IMR-90 (cell line): ENCODE results near the gene MRPL21. TPM values are rescaled to one million over a fixed set of nuclear protein-coding genes. Genes with fewer than 3 reads are reported as not detected.

Source experiments
- ATAC-seq: fragments of 200-7000 bp; cut with Tn5 transposase; 2 replicates; pipeline ENCODE4 v1.9.1; 2020; ENCODE audit warnings: low read depth, mild to moderate bottlenecking, moderate library complexity
- BruUV-seq: library from RNA; stranded (reverse); fragments of 400-500 nt; replicated peaks from 2 replicates; lab custom pipeline; 2021; lab: Mats Ljungman, UMichigan
- CTCF ChIA-PET: fragments of 300-600 bp; formaldehyde crosslinking; extraction: SDS; loops from one replicate; lab custom pipeline; 2021; ENCODE audit warnings: antibody characterized with exemption; lab: Yijun Ruan, JAX
- POLR2A ChIA-PET: fragments of 300-600 bp; sonication (Branson Sonifier 250); formaldehyde crosslinking; loops from one replicate; lab custom pipeline; 2022; ENCODE audit warnings: antibody characterized with exemption; ENCODE audit not compliant: unreplicated experiment; lab: Charles Lee
- DNase-seq: peaks from one replicate; pipeline ENCODE4 v3.0.0; 2013
- H2AFZ ChIP-seq: replicated peaks from 2 replicates; pipeline ENCODE3; 2013; ENCODE audit warnings: low read length, mild to moderate bottlenecking; ENCODE audit not compliant: poor library complexity
- H2AK5ac ChIP-seq: 2 replicates; pipeline ENCODE4 v1.6.1; 2013; ENCODE audit warnings: low read depth, low read length, inconsistent platforms
- H2AK9ac ChIP-seq: replicated peaks from 2 replicates; pipeline ENCODE3; 2013; ENCODE audit warnings: mild to moderate bottlenecking, low read depth, low read length, moderate library complexity; ENCODE audit not compliant: poor library complexity
- H2BK120ac ChIP-seq: 2 replicates; pipeline ENCODE4 v1.6.1; 2013; ENCODE audit warnings: low read depth, low read length, inconsistent platforms
- H2BK15ac ChIP-seq: 3 replicates; pipeline ENCODE4 v1.6.1; 2013; ENCODE audit warnings: low read depth, low read length, inconsistent platforms
- H2BK20ac ChIP-seq: 2 replicates; pipeline ENCODE4 v1.6.1; 2013; ENCODE audit warnings: low read depth, mild to moderate bottlenecking, inconsistent platforms, low read length, moderate library complexity
- H2BK5ac ChIP-seq: 2 replicates; pipeline ENCODE4 v1.6.1; 2013; ENCODE audit warnings: mild to moderate bottlenecking, low read depth, low read length, inconsistent platforms; ENCODE audit not compliant: poor library complexity, severe bottlenecking
- H3K14ac ChIP-seq: replicated peaks from 2 replicates; pipeline ENCODE4 v1.6.1; 2013; ENCODE audit warnings: low read depth, low read length, inconsistent platforms
- H3K18ac ChIP-seq: 2 replicates; pipeline ENCODE4 v1.6.1; 2013; ENCODE audit warnings: low read depth, low read length, control low read depth
- H3K23ac ChIP-seq: 2 replicates; pipeline ENCODE4 v1.6.1; 2013; ENCODE audit warnings: low read depth, low read length, inconsistent platforms
- H3K27ac ChIP-seq: 2 replicates; pipeline ENCODE4 v1.5.1; 2013; ENCODE audit warnings: mild to moderate bottlenecking, control low read depth, low read length; ENCODE audit not compliant: insufficient read depth
- H3K27me3 ChIP-seq: 2 replicates; pipeline ENCODE4 v1.6.1; 2013; ENCODE audit warnings: low read length; ENCODE audit not compliant: control insufficient read depth, insufficient read depth
- H3K36me3 ChIP-seq: 2 replicates; pipeline ENCODE4 v1.6.1; 2013; ENCODE audit warnings: low read length, mixed read lengths; ENCODE audit not compliant: control insufficient read depth, insufficient read depth
- H3K4ac ChIP-seq: 2 replicates; pipeline ENCODE4 v1.6.1; 2013; ENCODE audit warnings: low read depth, low read length, inconsistent platforms
- H3K4me1 ChIP-seq: 2 replicates; pipeline ENCODE4 v1.6.1; 2013; ENCODE audit warnings: low read length, mixed read lengths; ENCODE audit not compliant: control insufficient read depth, insufficient read depth
- H3K4me2 ChIP-seq: 2 replicates; pipeline ENCODE4 v1.6.1; 2013; ENCODE audit warnings: low read depth, mild to moderate bottlenecking, control low read depth, low read length, moderate library complexity
- H3K4me3 ChIP-seq: 2 replicates; pipeline ENCODE4 v1.5.1; 2013; ENCODE audit warnings: low read depth, mild to moderate bottlenecking, control low read depth, low read length, moderate library complexity; ENCODE audit not compliant: insufficient read depth
- H3K56ac ChIP-seq: 2 replicates; pipeline ENCODE4 v1.6.1; 2013; ENCODE audit warnings: low read length, inconsistent platforms; ENCODE audit not compliant: insufficient read depth; ENCODE audit errors: extremely low read depth
- H3K79me1 ChIP-seq, 2 experiments: 2 replicates each; pipeline ENCODE4 v1.6.1; 2013; ENCODE audit warnings: low read length in 2 of 2, inconsistent platforms in 1 of 2, low read depth in 1 of 2
- H3K9ac ChIP-seq: 2 replicates; pipeline ENCODE4 v1.6.1; 2013; ENCODE audit warnings: low read depth, low read length, control low read depth
- H3K9me1 ChIP-seq: 2 replicates; pipeline ENCODE4 v1.6.1; 2013; ENCODE audit warnings: low read length, inconsistent platforms; ENCODE audit not compliant: insufficient read depth
- H3K9me3 ChIP-seq: 2 replicates; pipeline ENCODE4 v1.6.1; 2013; ENCODE audit warnings: low read length; ENCODE audit not compliant: control insufficient read depth, insufficient read depth
- H4K20me1 ChIP-seq: 2 replicates; pipeline ENCODE4 v1.6.1; 2013; ENCODE audit warnings: low read length, inconsistent platforms; ENCODE audit not compliant: insufficient read depth
- H4K5ac ChIP-seq: 2 replicates; pipeline ENCODE4 v1.6.1; 2013; ENCODE audit warnings: mild to moderate bottlenecking, low read depth, low read length, control low read depth
- H4K8ac ChIP-seq, 2 experiments: 2 replicates each; pipeline ENCODE4 v1.6.1; 2013; ENCODE audit warnings: low read depth in 2 of 2, low read length in 2 of 2, control low read depth in 1 of 2, inconsistent platforms in 1 of 2
- H4K91ac ChIP-seq: 2 replicates; pipeline ENCODE4 v1.6.1; 2013; ENCODE audit warnings: low read depth, low read length, inconsistent platforms; ENCODE audit not compliant: insufficient read depth
- BHLHE40 ChIP-seq: fragments of 150-350 bp; IDR thresholded peaks from 2 replicates; pipeline ENCODE4 v1.6.1; 2016; ENCODE audit warnings: mild to moderate bottlenecking, low read depth, low read length
- CHD1 ChIP-seq: IDR thresholded peaks from 2 replicates; pipeline ENCODE4 v1.6.1; 2012; ENCODE audit warnings: low read depth, low read length, improper control_type of control experiment
- ELK1 ChIP-seq: fragments of 150-350 bp; IDR thresholded peaks from 2 replicates; pipeline ENCODE4 v1.6.1; 2016; ENCODE audit warnings: low read depth, mild to moderate bottlenecking, low read length, moderate library complexity, borderline replicate concordance
- FOS ChIP-seq: fragments of 150-350 bp; IDR thresholded peaks from 2 replicates; pipeline ENCODE4 v1.6.1; 2016; ENCODE audit warnings: low read depth, low read length
- MAFK ChIP-seq: IDR thresholded peaks from 2 replicates; pipeline ENCODE4 v1.6.1; 2012; ENCODE audit warnings: low read depth, low read length, improper control_type of control experiment
- MAZ ChIP-seq: IDR thresholded peaks from 2 replicates; pipeline ENCODE4 v1.6.1; 2012; ENCODE audit warnings: low read depth, mild to moderate bottlenecking, low read length, improper control_type of control experiment, moderate library complexity, borderline replicate concordance
- MXI1 ChIP-seq: IDR thresholded peaks from 2 replicates; pipeline ENCODE4 v1.6.1; 2012; ENCODE audit warnings: low read depth, mild to moderate bottlenecking, low read length, moderate library complexity, borderline replicate concordance
- RAD21 ChIP-seq: IDR thresholded peaks from 2 replicates; pipeline ENCODE4 v1.6.1; 2012; ENCODE audit warnings: low read length, improper control_type of control experiment
- RCOR1 ChIP-seq: IDR thresholded peaks from 2 replicates; pipeline ENCODE4 v1.6.1; 2012; ENCODE audit warnings: mild to moderate bottlenecking, low read length, improper control_type of control experiment; ENCODE audit not compliant: insufficient replicate concordance
- RFX5 ChIP-seq: IDR thresholded peaks from 2 replicates; pipeline ENCODE4 v1.8.0; 2012; ENCODE audit warnings: low read depth, mild to moderate bottlenecking, low read length, moderate library complexity
- SMC3 ChIP-seq: fragments of 150-350 bp; IDR thresholded peaks from 2 replicates; pipeline ENCODE4 v1.6.1; 2016; ENCODE audit warnings: low read depth, mild to moderate bottlenecking, antibody characterized with exemption, low read length, moderate library complexity
- USF2 ChIP-seq: fragments of 150-350 bp; IDR thresholded peaks from 2 replicates; pipeline ENCODE4 v1.6.1; 2017; ENCODE audit warnings: mild to moderate bottlenecking, antibody characterized with exemption, low read length, low read depth
- WGBS, 2 experiments: methylation state at CpG; one replicate each; pipeline versions ENCODE4 v1.1.5 to v1.1.7; 2013; ENCODE audit warnings: missing lambda C conversion rate in 2 of 2; ENCODE audit not compliant: insufficient read length in 1 of 2; ENCODE audit errors: extremely low coverage in 2 of 2; 5-methylcytosine and 5-hydroxymethylcytosine counted together
- dilution Hi-C: fragments of 300-500 bp; cut with HindIII; formaldehyde crosslinking; loops from one replicate; pipeline ENCODE4 v1.14.3; 2018; ENCODE audit warnings: low sequenced_read_pairs; ENCODE audit not compliant: unreplicated experiment
- in situ Hi-C: fragments of 300-500 bp; cut with MboI; formaldehyde crosslinking; loops from 3 replicates; pipeline ENCODE4 v1.14.3; 2019; ENCODE audit warnings: low sequenced_read_pairs, inconsistent platforms, mixed read lengths
- intact Hi-C: fragments of 100-400 bp; cut with micrococcal nuclease; formaldehyde crosslinking; loops from 2 replicates; pipeline ENCODE4 v1.10.0; 2022
- polyA plus RNA-seq, 3 experiments: library from polyadenylated mRNA; depleted of rRNA; stranded (reverse); fragments of >200 nt; gene quantifications; 2 replicates each; pipeline ENCODE4 v1.2.3, GENCODE V29; 2012; ENCODE audit warnings: low replicate concordance in 1 of 3
- total RNA-seq: library from RNA; depleted of rRNA; stranded (reverse); fragments of >200 nt; gene quantifications from 2 replicates; pipeline ENCODE4 v1.2.3, GENCODE V29; 2012

The MRPL21 gene
- total and polyA plus RNA-seq, 2 of the 4 experiments (the other 2 are of a cell fraction), result 19.2 to 26.3 TPM

- Histone ChIP-seq H3K27ac (no peak overlapping the region), H3K9me3 (no peaks in the 10 kb centered on the region)
- no TSS peak for BruUV-seq
Measured at GRCh38 chr11:68932933-68933577, 29.4 kb upstream of the MRPL21 start.

More at GRCh38 chr11:68932933-68933577, 29.4 kb upstream of the MRPL21 start:
- no peaks in the 10 kb centered on the region for H3K27me3 ChIP-seq
- no peak overlapping the region for H3K4me3 ChIP-seq
- H2BK20ac ChIP-seq, result no peak overlapping the region
- H4K5ac ChIP-seq, result no peak overlapping the region
- ChIA-PET CTCF (no interaction called here), POLR2A (no interaction called here)
- no peak overlapping the region for H4K91ac ChIP-seq
- intact Hi-C loops, result no loop called here
- no peak overlapping the region for H3K4me2 ChIP-seq
- no peak overlapping the region for H3K18ac ChIP-seq
- no peak overlapping the region for H3K9ac ChIP-seq
- in situ Hi-C loops, result loop anchor here (25.0 kb wide), 1 partner anchor 729 kb away; no protein-coding TSS in a partner anchor
- no peaks in the 10 kb centered on the region for H3K4me1 ChIP-seq
- dilution Hi-C loops, result no loop called here
- DNase-seq (no peak), ATAC-seq (no peak)
- no peak overlapping the region for H3K4ac ChIP-seq
- H4K8ac ChIP-seq, result no peak overlapping the region
- no peaks in the 10 kb centered on the region for H4K20me1 ChIP-seq
- H3K79me1 ChIP-seq, result peaks cover under 1 to 2% of the 10 kb centered on the region in 2 experiments; a peak in 2 of 4 replicates
- WGBS, 2 experiments, result 100% methylated on average over 5 of the region's 24 CpGs; no CpG with 5 or more reads in 1 of the 2 experiments
- no peaks in the 10 kb centered on the region; the same call in 1 of the 2 replicates for H3K9me1 ChIP-seq
- H2AFZ ChIP-seq, result no peak overlapping the region
- no peak overlapping the region for H2BK5ac ChIP-seq
- H3K56ac ChIP-seq, result no peak overlapping the region
- peaks cover 73% of the 10 kb centered on the region for H3K36me3 ChIP-seq
- no peak overlapping the region for H2BK15ac ChIP-seq
- H2BK120ac ChIP-seq, result no peak overlapping the region
- no peak overlapping the region for H3K14ac ChIP-seq
- H3K23ac ChIP-seq, result no peak overlapping the region
- no peak overlapping the region for H2AK9ac ChIP-seq
- TF ChIP-seq RAD21 (no peak), RCOR1 (no peak), CHD1 (no peak), FOS (no peak), BHLHE40 (no peak), RFX5 (no peak), MXI1 (no peak), ELK1 (no peak), MAZ (no peak), USF2 (no peak), SMC3 (no peak), MAFK (no peak)
- H2AK5ac ChIP-seq, result no peak overlapping the region
